Superior temporal gyrus (tissue), 1 donor: Measurements from ENCODE around the gene REXO4.

Experiments used
- DNase-seq: peaks from one replicate; pipeline ENCODE4 v3.0.0-alpha.2; 2016; ENCODE audit errors: extremely low spot score

The REXO4 gene, protein sequence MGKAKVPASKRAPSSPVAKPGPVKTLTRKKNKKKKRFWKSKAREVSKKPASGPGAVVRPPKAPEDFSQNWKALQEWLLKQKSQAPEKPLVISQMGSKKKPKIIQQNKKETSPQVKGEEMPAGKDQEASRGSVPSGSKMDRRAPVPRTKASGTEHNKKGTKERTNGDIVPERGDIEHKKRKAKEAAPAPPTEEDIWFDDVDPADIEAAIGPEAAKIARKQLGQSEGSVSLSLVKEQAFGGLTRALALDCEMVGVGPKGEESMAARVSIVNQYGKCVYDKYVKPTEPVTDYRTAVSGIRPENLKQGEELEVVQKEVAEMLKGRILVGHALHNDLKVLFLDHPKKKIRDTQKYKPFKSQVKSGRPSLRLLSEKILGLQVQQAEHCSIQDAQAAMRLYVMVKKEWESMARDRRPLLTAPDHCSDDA

DNA sequence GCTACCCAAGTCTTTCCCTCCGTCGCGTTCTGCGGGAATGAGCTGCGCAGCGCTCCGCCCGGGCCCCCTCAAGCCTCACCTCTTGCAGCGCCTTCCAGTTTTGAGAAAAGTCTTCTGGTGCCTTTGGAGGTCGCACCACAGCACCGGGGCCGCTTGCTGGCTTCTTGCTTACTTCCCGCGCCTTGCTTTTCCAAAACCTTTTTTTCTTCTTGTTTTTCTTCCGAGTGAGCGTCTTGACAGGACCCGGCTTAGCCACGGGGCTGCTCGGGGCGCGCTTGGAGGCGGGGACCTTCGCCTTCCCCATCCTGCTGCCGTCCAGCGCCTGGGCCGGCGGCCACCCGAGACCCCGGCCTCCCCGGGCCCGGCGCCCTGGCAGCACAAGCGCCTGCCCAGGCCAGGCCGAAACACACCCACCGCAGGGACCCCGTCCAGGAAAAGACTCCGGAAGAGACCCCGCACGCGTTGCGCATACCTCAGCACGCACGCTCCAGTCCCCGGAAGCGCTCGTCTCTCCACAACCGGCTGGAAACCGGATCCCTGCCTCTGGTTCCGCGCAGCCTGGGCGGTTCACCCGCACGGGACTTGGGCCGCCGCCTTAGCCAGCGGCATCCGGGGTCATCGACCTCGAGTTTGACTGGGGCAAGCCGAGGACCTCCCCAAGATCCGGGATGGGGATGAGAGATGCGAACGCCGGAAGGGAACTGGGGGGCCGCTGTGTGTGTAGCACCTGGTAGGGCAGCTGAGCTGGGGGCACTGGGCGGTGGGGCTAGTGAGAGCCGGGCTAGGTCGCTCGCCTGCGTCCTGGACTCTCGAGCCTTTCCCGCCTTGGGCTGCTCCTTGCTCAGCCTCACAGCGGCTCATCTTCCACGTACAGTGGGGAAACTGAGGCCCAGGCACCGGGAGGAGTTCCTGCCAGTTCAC is at the start of gene REXO4:
TSS of gene REXO4 (minus strand) at position 470 of the 921 bp plus-strand sequence. CDS start at position 304, 166 bp downstream.
- peak; percentile 83 for DNase-seq

GRCh38 chr9:133467101-133467500 is 49.3 kb upstream of the REXO4 start:
- no peak for DNase-seq

DNA sequence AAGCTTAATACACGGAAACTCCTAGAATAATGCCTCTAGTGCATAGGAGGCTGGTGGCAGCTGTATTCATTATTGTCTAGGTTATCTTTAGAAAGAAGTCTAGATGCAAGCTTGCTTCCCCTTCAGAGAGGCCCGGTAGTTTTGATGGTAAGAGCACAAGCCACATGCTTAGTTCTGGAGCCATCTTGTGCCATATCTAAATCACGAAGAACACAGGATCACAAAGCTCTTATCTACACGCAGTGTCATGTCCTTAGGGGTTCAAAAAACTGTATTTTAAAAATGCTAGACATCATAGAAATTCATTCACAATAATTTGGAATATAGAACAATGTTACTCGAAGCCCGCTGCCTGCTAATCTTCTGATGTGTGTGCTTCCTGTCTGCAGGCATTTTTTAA is 48.2 kb upstream of the REXO4 start:
- no peak for DNase-seq

DNA sequence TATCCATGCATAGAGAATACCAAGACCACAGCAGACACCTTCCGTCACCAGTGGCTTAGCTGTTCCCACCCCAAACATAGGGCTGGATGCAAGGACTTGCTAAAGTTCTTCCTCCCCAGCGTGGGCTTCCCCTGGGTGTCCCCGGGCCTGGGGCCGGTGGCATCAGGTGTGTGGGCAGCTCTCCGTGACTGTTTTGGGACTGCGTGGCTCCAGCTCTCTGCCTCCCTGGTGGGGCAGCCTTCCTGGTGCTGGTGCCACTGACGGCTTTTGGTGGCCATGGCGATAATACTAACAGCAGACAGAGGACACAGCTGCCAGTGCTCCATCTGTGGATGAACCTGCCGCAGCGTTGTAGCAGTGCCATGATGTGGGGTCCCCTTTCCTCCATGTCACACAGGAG is 46.8 kb upstream of the REXO4 start:
- no peak for DNase-seq

- DNase-seq = no peak
These were observed 46.2 kb upstream of the REXO4 start for GRCh38 chr9:133463864-133464615.

DNA sequence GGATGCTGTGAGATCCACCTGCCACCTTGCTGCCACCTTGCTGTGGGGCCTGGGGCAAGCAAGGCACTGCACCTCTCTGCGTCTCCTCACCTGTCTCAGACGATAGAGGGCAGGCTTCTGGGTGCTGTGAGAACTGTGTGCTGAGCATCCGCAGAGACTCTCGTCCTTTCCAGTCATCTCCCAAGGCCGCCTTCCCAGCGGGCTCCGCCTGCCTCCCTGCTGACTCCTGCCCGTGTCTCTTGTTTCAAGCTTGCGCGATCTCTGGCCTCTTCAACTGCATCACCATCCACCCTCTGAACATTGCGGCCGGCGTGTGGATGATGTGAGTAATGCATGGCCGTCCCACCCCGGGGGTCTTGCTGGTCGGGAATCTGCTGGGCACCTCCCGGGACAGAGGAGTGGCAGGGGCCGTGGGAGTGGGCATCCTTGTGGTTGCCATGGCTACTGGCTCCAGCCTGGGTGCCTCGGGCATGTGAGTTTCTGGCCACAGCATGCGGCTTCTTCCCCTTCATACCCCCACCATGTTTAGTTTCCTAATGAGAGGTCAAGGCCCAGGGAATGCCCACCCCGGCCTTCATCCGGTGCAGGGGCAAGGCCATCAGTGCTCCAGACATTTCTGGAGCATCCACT is 45.5 kb upstream of the REXO4 start:
- no peak for DNase-seq

- DNase-seq = no peak
These were observed 44.2 kb upstream of the REXO4 start for GRCh38 chr9:133461975-133462374.

GRCh38 chr9:133460405-133461175 is 42.8 kb upstream of the REXO4 start:
- DNase-seq = no peak

DNA sequence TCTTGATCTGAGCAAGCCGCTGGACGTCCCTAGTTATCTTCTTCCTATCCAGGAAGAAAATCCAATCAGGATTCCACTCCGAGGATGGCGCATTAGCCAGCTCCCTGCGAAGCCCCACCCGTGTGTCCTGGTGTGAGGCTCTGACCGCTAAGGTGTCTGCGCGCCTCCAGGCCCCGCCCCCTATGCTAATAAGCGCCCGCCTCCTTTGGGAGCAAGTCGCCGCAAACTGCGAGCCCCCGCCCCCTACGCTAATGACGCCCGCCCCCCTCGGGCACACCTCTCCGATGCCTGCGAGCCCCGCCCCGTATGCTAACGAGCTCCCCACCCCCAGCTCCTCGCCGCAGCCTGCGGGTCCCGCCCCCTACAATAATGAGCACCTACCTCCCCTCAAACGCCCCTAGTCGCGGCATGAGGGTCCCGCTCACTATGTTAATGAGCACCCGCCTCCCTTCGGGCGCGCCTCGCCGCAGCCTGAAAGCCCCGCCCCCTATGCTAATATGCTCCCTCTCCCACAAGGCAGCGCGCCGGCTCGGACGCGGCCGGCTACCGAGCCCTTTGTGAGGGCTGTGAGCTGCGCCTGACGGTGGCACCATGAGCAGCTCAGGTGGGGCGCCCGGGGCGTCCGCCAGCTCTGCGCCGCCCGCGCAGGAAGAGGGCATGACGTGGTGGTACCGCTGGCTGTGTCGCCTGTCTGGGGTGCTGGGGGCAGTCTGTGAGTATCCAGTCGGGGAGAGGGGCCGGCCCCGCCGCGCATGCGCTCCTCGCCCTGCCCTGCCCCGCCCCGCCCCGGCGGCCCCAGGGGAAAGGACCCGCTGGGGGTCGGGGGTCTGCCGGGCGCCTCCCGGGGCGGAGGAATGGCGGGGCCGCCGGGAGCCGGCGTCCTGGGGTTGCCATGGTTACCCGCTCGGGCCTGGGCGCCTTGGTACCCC is 41.9 kb upstream of the REXO4 start, which contains the start of gene CACFD1:
TSS of gene CACFD1 (plus strand) at position 503 of the 929 bp plus-strand sequence. CDS start at position 592, 89 bp downstream.
- DNase-seq = peak; percentile 91

- no peak for DNase-seq
These were observed 41.0 kb upstream of the REXO4 start for GRCh38 chr9:133458643-133459312.

- DNase-seq = no peak
These were observed 39.9 kb upstream of the REXO4 start for GRCh38 chr9:133457748-133458147.

DNA sequence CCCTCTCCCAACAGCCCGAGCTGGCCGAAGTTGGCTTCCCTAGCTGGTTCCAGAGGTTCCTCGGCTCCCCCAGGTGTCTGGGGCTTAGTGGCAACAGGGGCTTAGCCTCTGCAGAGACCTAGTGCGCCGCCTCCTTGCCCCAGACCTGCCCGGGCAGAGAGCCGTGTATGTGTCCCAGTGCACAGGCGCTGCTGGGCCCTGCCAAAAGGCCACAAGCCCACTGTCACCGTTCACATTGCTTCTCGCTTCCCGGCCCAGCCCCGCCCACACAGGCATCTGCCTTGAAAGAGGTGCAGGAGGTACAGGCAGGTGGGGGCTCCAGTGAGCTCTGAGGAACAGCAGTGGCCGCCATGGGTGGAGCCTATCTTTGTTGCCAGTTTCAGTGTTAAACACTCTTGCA is 39.4 kb upstream of the REXO4 start:
- no peak for DNase-seq

DNA sequence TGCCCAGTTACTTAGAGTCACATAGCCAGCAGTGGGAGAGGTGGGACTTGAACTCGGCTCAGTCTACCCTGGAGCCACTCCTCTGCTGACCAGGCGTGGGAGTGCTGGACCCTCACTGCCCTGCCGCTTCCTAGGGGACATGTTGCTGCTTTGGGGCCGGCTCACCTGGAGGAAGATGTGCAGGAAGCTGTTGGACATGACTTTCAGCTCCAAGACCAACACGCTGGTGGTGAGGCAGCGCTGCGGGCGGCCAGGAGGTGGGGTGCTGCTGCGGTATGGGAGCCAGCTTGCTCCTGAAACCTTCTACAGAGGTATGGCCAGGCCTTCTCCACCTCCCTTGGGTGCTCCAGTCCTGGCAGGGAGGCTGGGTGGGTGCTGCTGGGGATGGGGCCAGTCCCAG is 38.6 kb upstream of the REXO4 start:
- DNase-seq = no peak

- no peak for DNase-seq
These were observed 38.1 kb upstream of the REXO4 start for GRCh38 chr9:133455936-133456335.

GRCh38 chr9:133454943-133455673 is 37.3 kb upstream of the REXO4 start:
- DNase-seq = no peak

DNA sequence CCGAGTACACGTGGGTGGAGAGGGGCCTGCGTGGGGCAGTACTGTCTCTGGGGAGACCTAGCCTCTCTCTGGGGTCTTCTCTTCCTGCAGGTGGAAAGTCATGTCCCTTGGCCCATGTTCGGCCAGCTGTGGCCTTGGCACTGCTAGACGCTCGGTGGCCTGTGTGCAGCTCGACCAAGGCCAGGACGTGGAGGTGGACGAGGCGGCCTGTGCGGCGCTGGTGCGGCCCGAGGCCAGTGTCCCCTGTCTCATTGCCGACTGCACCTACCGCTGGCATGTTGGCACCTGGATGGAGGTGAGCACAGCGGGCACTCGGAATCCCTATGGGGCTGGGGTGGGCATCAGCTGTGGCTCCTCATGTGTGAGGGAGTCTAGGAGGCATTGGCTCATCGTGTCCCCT is 36.5 kb upstream of the REXO4 start:
- no peak for DNase-seq

GRCh38 chr9:133453651-133454050 is 35.8 kb upstream of the REXO4 start:
- DNase-seq = peak; percentile 45

- no peak for DNase-seq
These were observed 34.8 kb upstream of the REXO4 start for GRCh38 chr9:133452562-133452961.
